MM.1S (cell line): Measurements from ENCODE around the gene LY6G6C.

ENCODE experiments used
- CTCF ChIP-seq: fragments of 300-600 bp; sonication (generic); IDR thresholded peaks from 2 replicates; pipeline ENCODE4 v1.5.1; 2016; ENCODE audit warnings: antibody characterized with exemption, low read length, mixed read lengths
- EZH2phosphoT487 ChIP-seq: fragments of 300-600 bp; sonication (generic); IDR thresholded peaks from 2 replicates; pipeline ENCODE4 v1.6.1; 2018; ENCODE audit warnings: antibody characterized with exemption, low read length

DNA sequence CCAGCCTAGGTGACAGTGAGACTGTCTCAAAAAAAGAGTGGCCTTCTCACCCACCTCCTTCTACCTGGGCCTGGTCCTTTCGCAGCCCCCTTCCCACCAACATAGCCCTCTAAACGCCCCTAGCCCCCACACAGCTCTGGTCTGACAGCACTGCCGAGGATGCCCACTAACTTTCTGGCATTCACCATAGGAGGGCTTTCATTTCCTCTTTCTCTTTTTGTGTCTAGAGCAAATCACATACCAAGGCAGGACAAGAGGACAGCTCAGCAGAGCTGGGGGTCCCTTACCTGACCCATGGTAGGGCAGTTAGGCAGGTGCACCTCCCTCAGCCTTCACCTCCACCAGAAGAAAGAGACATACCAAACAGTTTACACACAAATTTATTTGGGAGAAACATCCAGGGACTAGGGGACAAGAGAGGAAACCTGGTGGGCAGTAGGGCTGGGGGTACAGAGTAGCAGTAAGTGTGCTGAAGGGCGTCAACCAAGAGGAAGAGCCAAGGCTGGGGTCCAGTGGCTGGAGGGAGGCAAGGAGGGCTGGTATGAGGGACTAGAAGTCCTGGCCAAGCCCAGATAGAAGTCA is 45.1 kb downstream of the LY6G6C start:
- TF ChIP-seq CTCF: no peak
- TF ChIP-seq EZH2phosphoT487: no peak
